ENCODE results near the gene KRT73. TPM values are rescaled to one million over a fixed set of nuclear protein-coding genes. Genes with fewer than 3 reads are reported as not detected.

Gene KRT73
- total RNA-seq, 1 experiment from 2014 or later = not detected

DNA sequence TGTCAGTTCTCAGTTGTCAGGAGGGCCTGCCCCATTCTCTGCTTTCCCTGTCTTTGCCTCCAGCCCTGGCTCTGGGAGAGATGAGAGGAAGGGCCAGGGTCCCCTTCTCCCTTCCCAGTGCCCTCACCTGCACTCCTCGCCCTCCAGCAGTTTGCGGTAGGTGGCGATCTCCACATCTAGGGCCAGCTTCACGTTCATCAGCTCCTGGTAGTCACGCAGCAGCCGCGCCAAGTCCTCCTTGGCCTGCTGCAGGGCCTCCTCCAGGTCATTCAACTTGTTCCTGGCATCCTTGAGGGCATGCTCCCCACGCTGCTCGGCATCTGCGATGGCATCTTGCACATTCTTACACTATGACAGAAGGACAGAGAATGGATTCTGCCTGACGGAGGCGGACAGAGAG, 28.3 kb upstream of the KRT73 start:
- no peak for DNase-seq (ENCODE audit: low read depth)

DNA sequence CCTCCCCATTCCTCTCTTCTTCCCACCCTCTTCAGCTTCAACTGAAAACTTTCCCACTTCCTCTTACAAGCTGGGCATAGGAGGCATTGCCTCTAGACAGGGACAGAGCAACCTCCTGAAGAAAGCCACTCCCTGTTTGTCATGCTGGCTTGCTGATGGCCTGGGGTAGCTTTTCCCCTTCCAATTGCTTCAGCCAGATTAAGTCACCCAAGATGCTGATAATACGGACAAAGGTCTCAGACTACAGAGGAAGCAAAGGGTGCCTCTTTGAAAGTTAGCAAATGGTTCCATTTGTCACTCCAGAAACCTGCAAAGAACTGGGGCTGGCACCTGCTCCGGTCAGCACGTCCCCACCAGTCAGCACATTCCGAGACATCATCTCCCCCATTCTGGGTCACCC, 27.6 kb upstream of the KRT73 start:
- no peak for DNase-seq (ENCODE audit: low read depth)

DNA sequence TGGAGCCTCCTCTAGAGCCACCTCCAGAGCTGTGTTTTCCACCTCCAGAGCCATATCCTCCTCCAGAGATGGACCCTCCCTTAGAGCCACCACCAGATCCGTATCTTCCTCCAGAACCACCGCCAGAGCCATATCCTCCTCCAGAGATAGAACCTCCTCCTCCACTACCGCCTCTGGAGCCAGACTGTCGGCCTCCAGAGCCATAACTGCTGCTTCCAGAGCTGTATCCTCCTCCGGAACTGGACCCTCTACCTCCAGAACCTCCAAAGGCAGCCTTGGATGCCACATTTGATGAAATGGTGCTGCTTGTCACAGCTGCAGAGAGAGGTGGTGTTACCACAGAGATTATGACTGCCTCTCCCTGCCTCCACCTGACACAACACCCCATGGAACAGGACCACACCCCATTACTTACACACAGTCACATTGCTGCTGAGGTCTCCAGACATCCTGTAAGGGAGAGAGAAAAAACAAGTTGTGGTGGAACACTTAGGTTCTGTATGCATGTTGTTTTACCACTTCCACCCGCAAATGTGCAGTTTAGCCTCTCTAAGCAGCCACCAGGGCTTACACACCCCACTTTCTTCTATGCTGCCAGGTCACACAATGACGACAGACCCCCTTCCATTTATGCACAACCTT, 26.9 kb upstream of the KRT73 start:
- no peak for DNase-seq (ENCODE audit: low read depth)

DNA sequence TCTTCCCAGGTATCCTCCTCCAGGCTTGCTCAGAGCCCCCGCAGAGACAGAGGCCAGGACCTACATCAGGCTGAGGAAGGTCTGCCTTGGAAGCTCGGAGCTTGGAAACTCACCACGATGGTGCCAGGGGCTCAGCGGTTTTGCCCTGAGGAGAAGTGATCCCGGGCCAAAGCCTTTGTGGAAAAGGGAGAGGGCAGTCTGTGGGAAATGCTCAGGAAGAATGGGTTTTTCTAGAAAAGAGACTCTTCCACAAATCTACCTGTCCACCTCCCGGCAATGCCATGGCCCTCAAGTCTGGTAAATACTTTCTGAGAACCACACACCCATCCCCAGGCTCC, 25.7 kb upstream of the KRT73 start:
- DNase-seq (ENCODE audit: low read depth) = no peak

DNA sequence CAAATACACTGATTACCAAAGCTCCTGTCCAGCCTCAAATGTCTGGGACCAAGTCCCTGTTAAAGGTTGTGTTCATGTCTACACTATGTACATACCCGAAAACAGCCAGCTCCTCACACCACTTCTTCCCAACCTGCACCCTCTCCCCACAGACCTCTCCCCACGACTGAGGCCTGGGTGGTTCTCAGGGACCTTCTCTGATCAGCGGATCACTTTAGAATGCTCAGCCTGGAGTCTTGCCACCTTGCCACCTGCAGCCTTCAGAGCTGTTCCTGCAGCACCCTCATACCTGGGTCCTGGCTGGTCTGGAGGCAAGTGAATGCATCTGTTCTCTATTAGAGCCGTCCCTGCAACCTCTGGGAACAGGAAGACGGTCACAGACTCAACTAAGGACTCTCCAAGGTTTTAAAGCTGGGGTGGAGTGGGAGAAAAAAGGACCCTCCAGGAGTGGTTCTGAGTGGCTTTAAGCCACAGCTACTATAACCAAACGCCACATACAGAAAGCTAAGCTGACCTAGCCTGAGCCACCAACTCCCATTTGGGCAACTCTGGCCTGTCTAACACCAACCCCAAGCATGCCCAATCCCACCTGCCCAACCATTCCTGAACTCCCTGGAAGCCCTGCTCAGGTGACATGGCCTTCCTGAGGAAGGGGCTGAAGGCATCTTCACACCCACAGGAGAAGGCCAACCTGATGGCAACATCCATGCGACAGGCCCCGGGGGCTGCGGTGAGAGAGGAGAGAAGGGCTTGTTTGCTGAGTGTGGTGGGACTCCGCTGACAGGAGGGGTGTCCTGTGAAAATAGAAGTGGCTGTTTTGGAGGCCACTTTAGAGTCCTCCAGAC, 25.1 kb upstream of the KRT73 start:
- no peak for DNase-seq (ENCODE audit: low read depth)

DNA sequence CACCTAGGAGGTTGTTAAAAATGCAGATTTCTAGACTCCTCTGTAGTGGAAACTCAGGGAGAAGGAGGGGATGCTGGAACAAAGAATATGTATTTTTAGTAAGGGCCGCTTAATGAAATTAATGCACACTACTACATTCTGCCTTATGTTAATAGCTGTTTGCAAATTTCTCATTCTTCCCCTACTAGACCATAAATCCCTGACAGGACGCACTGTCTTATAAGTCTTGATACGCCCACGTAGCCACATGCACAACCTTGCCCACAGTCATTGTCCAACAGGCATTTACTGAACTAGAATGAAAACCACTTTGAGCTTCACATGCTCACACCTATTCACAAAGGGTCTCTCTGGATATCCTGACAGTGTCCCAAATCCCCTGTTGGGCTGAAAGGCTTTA, 23.1 kb upstream of the KRT73 start:
- DNase-seq (ENCODE audit: low read depth) = no peak

DNA sequence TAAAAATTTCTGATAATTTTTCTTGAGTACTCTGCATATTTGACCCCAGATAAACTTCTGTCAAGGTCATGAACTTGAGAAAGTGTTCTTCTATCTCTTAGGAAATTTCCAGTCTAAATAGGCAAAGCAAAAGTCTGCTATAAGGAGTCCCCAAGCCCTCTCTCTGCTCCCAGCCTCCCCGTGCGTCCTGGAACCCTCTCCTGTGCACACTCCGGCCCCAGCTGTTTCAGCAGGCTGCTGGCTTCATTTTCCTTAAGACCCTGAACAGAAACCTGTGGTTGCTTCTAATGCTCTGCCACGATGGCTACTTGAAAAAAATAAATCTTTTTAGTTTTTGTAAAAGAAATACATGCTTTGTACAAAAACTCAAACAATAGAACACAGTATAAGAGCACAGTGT, 18.9 kb upstream of the KRT73 start:
- no peak for DNase-seq (ENCODE audit: low read depth)

DNA sequence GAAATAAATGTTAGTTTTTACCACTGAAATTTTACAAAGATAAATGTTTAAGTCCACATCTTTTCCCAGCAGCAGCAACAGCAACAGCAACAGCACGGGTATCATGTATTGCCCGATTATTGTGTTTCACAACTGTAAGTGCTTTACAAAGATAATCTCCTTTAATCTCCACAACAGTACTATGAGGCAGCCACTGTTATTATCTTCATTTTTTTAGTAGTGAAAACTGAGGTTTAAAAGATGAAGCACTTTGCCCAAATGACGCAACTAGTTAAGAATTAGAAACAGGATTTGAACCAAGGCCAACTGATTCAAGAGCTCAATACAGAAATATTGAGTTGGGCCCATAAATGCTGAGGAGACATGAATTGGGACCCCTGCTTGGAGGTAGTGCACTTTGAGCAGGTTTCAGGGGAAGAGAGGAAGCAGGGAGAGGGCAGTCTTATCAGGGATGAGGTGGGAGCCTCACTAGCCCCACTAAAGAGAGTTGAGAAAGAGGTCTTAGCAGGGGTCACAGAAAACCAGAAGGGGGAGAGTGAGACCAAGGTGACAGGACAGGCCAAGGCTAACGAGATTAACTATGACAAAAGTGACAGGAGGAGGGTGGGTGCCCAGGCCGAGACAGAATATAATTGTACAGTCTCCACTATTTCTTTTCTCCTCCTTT, 18.4 kb upstream of the KRT73 start:
- DNase-seq (ENCODE audit: low read depth) = no peak

DNA sequence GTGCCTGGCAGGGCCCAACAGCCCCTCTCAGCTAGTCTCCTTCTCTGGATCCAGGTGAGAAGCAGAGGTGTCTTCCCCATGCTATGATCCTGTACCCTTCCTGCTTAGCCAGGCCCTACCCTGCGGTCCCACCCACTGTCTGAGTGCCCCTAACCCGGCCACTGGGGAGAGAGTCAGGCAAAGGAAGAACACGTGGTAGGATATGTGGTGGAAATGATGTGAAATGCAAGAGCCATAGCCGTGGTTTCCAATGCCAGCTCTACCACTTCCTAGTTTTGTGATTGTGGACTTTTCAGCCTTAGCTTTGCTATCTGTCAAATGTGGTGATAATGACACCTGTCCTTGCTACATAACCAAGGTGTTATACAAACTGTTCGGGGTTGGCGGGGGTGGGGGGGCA, 17.8 kb upstream of the KRT73 start:
- DNase-seq (ENCODE audit: low read depth) = no peak

DNA sequence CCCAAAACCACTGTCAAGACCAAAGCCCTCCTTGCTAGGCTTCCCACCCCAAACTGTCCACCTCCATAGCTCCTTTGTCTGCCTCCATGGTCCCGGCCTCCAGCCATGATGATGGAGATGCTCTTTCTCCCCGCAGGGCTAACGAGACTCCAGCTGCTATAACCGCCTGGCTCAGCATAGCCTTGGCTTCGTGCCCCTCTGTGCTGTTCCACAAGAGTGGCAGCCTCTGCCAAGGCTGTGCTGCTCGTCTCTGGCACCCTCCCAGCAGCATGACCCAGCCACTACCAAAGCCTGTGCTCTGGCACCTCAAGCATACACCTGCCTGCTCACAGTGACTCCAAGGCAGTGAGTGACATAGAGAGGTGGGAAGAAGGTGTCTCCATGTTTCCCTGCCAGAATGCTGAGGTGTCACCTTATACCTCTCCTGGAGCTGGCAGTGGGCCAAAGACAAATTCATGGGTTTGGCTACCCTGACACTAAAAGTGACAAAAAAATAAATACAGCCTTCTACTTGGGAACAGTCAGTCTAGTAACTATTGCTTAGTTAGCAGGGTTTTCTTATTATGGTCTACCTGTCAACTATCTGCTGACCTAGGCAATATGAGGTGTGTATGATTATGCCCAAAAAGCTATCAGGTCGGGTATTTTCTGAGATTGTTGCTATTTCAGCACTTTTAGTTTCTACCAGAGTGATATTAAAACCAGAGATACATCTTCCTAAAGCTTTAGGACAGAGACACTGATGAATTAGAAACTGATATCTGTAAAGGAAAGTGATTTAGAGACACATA, 16.1 kb upstream of the KRT73 start:
- DNase-seq (ENCODE audit: low read depth) = no peak

DNA sequence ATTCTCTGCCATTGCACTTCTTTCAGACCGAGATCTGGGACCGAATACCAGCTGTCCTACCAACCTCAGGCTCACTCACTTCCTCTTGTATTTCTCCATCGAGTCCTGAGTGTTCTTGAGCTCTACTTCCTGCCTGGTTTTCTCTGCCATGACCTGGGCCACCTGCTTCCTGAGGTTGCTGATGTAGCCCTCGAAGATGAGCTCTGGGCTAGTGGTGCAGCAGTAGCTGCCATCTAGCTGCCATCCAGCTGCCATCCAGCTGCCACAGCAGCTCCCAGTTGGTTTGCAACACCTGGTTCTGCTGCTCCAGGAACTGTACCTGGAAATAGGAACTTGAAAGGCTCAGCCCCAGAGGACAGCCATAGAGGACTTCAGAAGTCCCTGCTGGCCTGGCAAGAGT, 15.0 kb upstream of the KRT73 start:
- no peak for DNase-seq (ENCODE audit: low read depth)

DNA sequence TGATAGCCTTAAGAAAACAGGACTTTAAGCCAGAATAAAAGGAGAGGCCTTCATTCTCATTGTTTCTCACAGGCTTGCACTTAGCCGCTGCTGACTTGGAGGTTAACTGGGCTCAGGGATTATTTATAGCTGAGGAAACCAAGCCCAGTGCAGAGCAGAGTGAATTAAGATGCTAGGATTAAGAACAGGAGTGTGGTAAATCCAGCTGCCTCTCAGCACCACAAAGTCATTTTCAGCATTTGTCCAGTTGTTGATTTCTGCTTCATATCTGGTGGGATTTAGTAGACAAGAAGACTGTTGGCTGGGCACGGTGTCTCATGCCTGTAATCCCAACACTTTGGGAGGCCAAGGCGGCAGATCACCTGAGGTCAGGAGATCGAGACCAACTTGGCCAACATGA, 14.3 kb upstream of the KRT73 start:
- no peak for DNase-seq (ENCODE audit: low read depth)

DNA sequence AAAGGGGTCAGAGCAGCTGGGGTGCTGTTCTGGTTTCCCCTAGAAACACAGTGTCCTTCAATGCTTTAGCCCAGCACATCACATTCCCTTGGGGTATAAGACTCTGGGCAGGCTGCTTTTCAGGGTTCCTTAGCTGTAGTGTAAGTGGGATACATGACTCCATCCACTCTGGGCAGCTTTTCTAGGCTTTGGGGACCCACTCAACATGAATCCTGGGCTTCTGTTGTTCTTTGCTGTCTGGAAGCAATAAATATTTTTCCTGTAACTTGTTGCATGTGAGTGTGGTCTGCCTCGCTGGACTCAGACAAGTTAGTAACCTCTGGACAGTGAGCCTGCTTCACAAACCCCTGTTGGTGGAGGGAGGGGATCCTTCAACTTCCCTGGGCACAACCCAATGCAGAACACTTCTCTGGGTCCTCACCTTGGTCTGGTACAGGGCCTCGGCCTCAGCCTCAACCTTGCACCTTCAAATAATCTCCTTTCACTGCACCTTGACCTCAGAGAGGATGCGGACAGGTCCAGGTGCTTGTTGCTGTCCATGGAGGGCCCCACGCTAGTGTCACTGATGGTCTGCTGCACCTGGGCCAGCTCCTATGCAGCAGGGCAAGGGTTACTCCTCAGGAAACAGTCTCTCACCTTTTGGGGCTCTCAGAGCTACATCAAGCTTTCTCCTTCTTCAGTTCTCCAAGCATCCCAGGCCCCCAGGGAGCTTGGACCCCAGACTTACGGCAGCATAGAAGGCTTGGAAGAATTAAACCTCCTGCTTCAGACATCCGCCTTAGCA, 13.5 kb upstream of the KRT73 start:
- no peak for DNase-seq (ENCODE audit: low read depth)

DNA sequence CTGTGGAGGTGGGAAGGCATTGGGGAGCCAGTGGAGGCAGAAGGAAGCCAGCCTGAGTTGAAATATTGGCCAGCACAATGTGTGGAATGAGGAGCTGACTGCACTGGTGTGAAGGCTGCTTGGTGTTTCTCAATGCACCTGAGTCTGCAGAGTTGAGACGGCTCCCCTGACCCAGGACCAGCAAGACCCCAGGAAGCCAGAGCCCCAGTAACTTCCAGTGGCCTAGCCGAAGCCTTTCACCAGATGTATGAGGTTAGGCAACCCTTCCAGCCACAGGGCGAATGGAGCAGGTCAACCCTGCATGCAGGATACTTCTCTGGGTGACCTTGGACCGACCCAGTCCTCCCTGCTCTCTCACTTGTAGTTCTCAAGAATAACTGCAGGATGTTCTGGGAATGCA, 12.9 kb upstream of the KRT73 start:
- no peak for DNase-seq (ENCODE audit: low read depth)

DNA sequence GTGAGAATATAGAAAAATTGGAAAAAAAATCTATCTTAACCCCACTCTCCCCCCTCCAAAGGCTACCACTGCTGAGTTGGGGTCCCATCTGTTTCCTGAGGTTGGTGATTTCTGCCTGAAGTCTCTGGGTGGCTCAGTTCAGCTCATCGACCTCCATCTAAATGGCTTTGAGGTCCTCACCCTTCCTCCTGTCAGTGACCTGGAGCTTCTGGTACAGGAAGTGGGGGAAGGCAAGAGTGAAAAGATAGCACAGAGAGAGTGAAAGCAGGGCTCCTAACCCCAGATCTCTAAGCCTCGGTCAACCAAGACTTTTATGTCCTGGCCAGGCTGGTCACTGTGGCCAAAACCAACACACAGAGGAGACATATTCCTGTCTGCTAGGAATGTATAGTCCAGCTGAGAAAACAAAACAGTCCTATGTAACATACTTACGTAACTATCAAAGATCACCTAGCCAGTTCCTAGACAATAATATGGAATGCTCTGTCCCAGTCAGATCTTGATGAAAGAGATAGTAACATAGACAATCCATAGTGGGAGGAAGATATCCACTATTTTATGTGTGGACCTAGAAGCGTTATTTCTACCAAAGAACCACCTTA, 12.3 kb upstream of the KRT73 start:
- DNase-seq (ENCODE audit: low read depth) = no peak

DNA sequence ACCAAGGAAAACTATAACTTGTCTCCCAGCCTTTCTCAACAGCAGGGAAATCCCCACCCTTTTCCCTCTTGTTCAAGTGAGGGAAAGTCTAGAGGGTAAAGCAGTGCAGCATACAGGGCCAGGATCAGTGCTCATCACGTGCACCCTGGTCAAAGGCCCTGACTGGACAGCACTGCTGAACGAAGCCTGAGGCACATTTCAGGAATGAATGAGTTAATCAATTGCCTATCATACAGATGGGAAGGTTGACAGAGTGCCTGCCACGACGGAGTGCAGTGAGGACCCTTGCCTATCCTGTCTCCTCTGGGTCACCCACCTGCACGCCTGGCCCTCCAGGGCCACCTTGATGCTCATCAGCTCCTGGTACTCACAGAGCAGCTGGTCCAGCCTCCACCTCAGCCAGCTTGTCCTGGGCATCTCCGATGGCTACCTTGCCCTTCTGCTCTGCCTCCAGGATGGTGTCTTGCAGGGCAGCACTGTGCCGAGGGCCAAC, 11.7 kb upstream of the KRT73 start:
- no peak for DNase-seq (ENCODE audit: low read depth)

DNA sequence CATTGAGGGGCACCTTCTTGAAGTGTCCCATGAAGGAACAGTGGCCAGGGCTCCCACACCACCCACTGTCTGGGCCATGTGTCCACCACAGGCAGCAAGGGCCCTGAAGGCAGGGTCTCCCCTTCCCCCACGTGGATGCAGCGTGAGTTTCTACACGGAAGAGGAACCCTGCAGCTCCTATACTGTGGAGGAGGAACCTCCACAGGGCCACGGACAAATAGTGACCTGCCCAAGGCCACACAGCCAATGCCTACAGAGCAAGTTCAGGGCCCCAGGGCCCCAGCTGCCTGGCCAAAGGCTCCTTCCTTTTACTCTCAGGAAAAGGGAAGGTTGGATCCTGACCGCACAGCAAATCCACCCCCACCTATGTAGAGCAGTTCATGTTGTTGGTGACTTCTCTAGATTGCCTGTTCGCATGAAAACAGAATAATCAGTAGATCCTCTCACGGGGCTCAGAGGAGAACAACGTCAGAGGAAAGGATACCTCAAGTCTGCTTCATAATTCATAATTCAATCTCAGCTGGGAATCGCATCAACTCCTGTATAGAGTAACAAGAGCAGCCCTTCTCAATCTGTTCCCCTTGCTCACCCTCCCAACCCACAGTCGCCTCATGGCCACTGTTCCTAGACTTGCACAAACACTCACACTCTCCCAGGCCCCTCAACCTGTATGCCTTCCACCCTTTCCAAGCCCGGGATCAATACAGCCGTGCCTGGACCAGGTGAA, 11.1 kb upstream of the KRT73 start:
- DNase-seq (ENCODE audit: low read depth) = no peak

DNA sequence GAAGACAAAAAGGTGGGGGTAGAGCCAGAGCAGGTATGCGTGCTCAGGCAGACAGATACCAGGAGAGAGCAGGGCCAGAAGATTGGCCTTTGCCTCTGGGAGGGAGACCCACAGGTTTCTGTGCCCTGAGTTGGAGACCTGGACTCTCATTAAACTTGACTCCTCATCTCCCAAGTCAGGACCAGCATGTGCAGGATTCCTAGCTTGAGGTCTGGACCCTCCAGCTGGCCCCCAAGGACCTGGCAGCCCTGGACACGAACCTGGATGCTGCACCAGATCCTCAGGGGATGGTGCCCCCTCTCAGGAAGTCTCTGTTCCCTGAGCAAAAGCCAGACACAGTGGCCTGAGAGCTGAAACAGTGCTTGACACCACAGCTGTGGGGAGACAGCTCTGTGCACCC, 10.5 kb upstream of the KRT73 start:
- no peak for DNase-seq (ENCODE audit: low read depth)

DNA sequence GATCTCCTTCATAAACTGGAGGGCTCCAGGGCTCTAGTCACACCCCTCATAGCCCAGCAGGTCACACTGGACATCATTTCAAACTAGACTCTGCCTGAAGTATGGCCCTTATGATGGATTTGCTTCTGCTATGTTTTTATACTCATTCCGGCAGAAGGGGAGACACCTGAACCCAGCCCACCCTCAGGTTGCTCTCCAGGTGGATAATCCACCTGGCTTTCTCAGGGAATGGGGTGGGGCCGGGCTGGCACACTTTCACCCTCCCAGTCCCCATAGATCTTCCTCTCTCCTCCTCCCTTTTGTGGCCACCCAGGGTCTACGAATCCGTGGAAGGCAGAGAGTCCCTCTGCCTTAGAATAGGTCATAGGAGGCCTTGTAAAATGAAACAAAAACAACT, 9.8 kb upstream of the KRT73 start:
- no peak for DNase-seq (ENCODE audit: low read depth)
